ENCODE results near the gene C5AR1.

- no peak for TF ChIP-seq EZH2 (IDR thresholded peaks at IDR 0.05; ENCODE audit: borderline replicate concordance, low read depth, low read length, poor library complexity, severe bottlenecking)
- TF ChIP-seq CTCF (conservative IDR thresholded peaks at IDR 0.05; ENCODE audit: low read depth, low read length) = no peak
These were observed 41.9 kb downstream of the C5AR1 start for GRCh38 chr19:47351548-47351947.
